Kidney (tissue), 14 donors: ENCODE results near the gene DIPK1B. TPM values are rescaled to one million over a fixed set of nuclear protein-coding genes. Genes with fewer than 3 reads are reported as not detected.

Experiments
- DNase-seq, 5 donors: peaks; one replicate each; pipeline ENCODE4 v3.0.0-alpha.2; 2013 to 2020
- FAIRE-seq: peaks from 2 replicates; lab custom pipeline; 2012; peaks lifted over from hg19 to GRCh38; lab: Jason Lieb, UNC
- H3K27ac ChIP-seq, 2 donors: one replicate each; pipeline ENCODE4 v1.7.0; 2013; ENCODE audit warnings: low read depth in 2 of 2, low read length in 2 of 2, inconsistent platforms in 1 of 2
- H3K27me3 ChIP-seq: one replicate; pipeline ENCODE4 v1.7.1; 2013; ENCODE audit warnings: low read length, inconsistent platforms; ENCODE audit not compliant: control insufficient read depth, insufficient read depth
- H3K36me3 ChIP-seq, 3 donors: one replicate each; pipeline versions ENCODE4 v1.7.0 to v1.7.1; 2013; ENCODE audit warnings: low read length in 3 of 3, control low read depth in 1 of 3, inconsistent platforms in 1 of 3; ENCODE audit not compliant: insufficient read depth in 3 of 3, control insufficient read depth in 2 of 3
- H3K4me1 ChIP-seq, 3 donors: one replicate each; pipeline versions ENCODE4 v1.7.0 to v1.7.1; 2013; ENCODE audit warnings: low read length in 3 of 3, inconsistent platforms in 1 of 3, low read depth in 1 of 3; ENCODE audit not compliant: control insufficient read depth in 2 of 3, insufficient read depth in 2 of 3
- H3K4me3 ChIP-seq, 3 donors: one replicate each; pipeline versions ENCODE4 v1.7.0 to v1.8.1; 2013; ENCODE audit warnings: low read length in 3 of 3, control low read depth in 1 of 3, inconsistent platforms in 1 of 3
- H3K9ac ChIP-seq, 3 donors: one replicate each; pipeline versions ENCODE4 v1.7.0 to v1.7.1; 2013; ENCODE audit warnings: low read length in 3 of 3, control low read depth in 1 of 3, inconsistent platforms in 1 of 3
- H3K9me3 ChIP-seq, 3 donors: one replicate each; pipeline versions ENCODE4 v1.7.0 to v1.7.1; 2013; ENCODE audit warnings: low read length in 3 of 3, control low read depth in 1 of 3, inconsistent platforms in 1 of 3; ENCODE audit not compliant: control insufficient read depth in 2 of 3, insufficient read depth in 1 of 3
- CTCF ChIP-seq: IDR thresholded peaks from 3 replicates; pipeline ENCODE4 v1.5.1; 2012; ENCODE audit warnings: mild to moderate bottlenecking, moderate library complexity, borderline replicate concordance; ENCODE audit not compliant: insufficient read depth; ENCODE audit errors: extremely low read depth
- intact Hi-C: fragments of 100-400 bp; cut with DNase I; formaldehyde crosslinking; loops from one replicate; pipeline ENCODE4 v1.11.1; 2022
- polyA plus RNA-seq: library from polyadenylated mRNA; stranded (reverse); fragments of 350-450 nt; fragmentation: Illumina TruSeq; extraction: RNeasy Lipid Tissue Mini Kit (QIAGEN cat#74804); gene quantifications from one replicate; pipeline ENCODE4 v1.2.3, GENCODE V29; 2014; ENCODE audit warnings: low read depth, low replicate concordance; ENCODE audit not compliant: insufficient read depth
- total RNA-seq: library from RNA; stranded (reverse); fragmentation: NEBNext Ultra II Directional; extraction: Animal tissue kit (Norgen Biotek cat#: 25700); gene quantifications from one replicate; pipeline ENCODE4 v1.2.1, GENCODE V29; 2021
- donor health status: control.
- donor health status: control.
- donor health status: control.
- donor health status: control.
- donor health status: control.
- donor health status: DM: yes; HTN: yes; CAD: no.
- donor health status: Normal renal cell carcinoma (clear cell type).

The DIPK1B gene
- total and polyA plus RNA-seq, 2 donors from 2014 or later, result 7.5 to 22.6 TPM

DNA sequence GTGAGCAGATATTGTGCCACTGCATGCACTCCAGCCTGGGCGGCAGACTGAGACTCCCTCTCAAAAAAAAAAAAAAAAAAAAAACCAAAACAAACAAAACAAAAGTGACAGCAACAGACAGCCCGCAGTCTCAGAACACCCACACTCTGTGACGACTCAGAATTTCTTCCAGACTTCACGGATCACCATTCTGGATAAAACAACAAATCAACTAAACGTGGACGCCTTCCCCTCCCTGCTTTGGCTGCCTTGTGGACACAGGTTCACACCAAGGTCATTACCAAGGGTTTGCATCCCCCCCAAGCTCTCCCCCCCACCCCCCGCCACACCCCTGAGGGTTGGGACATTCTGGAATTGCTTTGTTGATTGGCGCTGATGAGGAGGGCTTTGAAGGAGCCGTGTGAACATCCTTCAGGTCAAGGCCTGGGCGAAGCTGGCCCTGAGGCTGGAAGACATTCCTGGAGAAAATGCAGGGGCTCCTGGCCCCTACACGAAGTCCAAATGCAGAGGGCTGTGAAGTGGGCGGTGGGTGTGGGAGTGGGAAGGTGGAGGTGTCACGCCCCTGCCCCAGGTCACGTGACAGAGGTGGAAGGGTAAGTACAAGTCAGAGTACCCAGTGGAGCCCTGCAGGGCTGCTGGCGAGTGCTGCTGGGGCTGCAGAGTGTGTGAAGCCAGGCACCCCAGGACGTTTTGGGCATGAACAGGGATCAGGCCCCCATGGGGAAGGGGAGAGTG, 20.2 kb downstream of the DIPK1B start:
- intact Hi-C loops, result no loop called here
- H3K36me3 ChIP-seq, result no peaks in the 10 kb centered on the region
- H3K27ac ChIP-seq, result no peak overlapping the region
- H3K9me3 ChIP-seq, result no peaks in the 10 kb centered on the region
- FAIRE-seq (no peak), DNase-seq (peak in 3 of 5 donors; percentile 42 to 66 (median 51))
- H3K9ac ChIP-seq, result no peak overlapping the region
- no peaks in the 10 kb centered on the region for H3K27me3 ChIP-seq
- no peak for TF ChIP-seq CTCF
- peaks cover 0 to 6% (median 0%) of the 10 kb centered on the region in 3 donors for H3K4me1 ChIP-seq
- H3K4me3 ChIP-seq, result no peak overlapping the region

DNA sequence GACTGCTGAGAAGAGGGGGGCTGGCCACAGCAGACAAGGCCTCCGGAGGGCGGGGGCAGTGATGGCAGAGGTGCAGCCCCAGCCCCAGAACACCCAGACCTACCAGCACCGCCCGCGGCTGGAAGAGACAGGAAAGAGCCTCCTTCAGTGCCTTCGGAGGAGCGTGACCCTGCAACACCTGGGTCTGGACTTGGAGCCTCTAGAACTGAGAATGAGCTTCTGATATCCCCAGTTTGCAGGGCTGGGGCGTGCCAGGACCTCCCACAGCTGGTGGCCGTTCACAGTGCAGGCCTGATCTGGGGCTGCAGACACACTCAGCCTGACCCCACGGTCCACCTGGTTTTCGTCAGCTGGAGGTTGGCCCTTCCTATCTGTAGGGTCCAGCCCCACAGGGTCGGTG, 21.2 kb downstream of the DIPK1B start:
- H3K36me3 ChIP-seq, result no peaks in the 10 kb centered on the region
- H3K9ac ChIP-seq, result no peak overlapping the region
- FAIRE-seq (no peak), DNase-seq (no peak)
- intact Hi-C loops, result no loop called here
- H3K9me3 ChIP-seq, result no peaks in the 10 kb centered on the region
- no peak overlapping the region for H3K4me3 ChIP-seq
- TF ChIP-seq CTCF, result no peak
- H3K27me3 ChIP-seq, result no peaks in the 10 kb centered on the region
- peaks cover 0 to 3% (median 0%) of the 10 kb centered on the region in 3 donors for H3K4me1 ChIP-seq
- no peak overlapping the region for H3K27ac ChIP-seq

- Histone ChIP-seq H3K4me1 (no peaks in the 10 kb centered on the region), H3K9ac (no peak overlapping the region), H3K4me3 (no peak overlapping the region), H3K27me3 (no peaks in the 10 kb centered on the region), H3K27ac (no peak overlapping the region), H3K9me3 (no peaks in the 10 kb centered on the region), H3K36me3 (no peaks in the 10 kb centered on the region)
- no peak for TF ChIP-seq CTCF
- intact Hi-C loops, result no loop called here
- DNase-seq (no peak), FAIRE-seq (no peak)
Observed at GRCh38 chr9:136734837-136735496, 22.6 kb downstream of the DIPK1B start.
